ENCODE measurements around the gene IQSEC3. TPM values are rescaled to one million over a fixed set of nuclear protein-coding genes. Genes with fewer than 3 reads are reported as not detected.

IQSEC3 gene
- total and polyA plus RNA-seq, 2 of the 13 experiments (the other 11 are each of a cell fraction or from before 2014, with no cell fraction given): not detected

GRCh38 chr12:20757-21156 is 45.8 kb upstream of the IQSEC3 start (continued):
- TF ChIP-seq MBD4 (IDR thresholded peaks at IDR 0.05; ENCODE audit: borderline replicate concordance, low read length): no peak
- no peak for TF ChIP-seq SP1 (IDR thresholded peaks at IDR 0.05)
- TF ChIP-seq SP1 (CRISPR knock-in tag; IDR thresholded peaks at IDR 0.05): no peak; the same call in 1 of the 2 replicates
- TF ChIP-seq THRA (CRISPR knock-in tag; IDR thresholded peaks at IDR 0.05; ENCODE audit: borderline replicate concordance): peak; percentile 86; the same call in 1 of the 2 replicates
- TF ChIP-seq JDP2 (CRISPR knock-in tag; IDR thresholded peaks at IDR 0.05; ENCODE audit: borderline replicate concordance): no peak; the same call in 1 of the 2 replicates
- peak; percentile 62 for TF ChIP-seq ARID3A (IDR thresholded peaks at IDR 0.05; ENCODE audit: low read depth, low read length)
- peak; percentile 85; the same call in 1 of the 2 replicates for TF ChIP-seq ZNF12 (CRISPR knock-in tag; IDR thresholded peaks at IDR 0.05)
- TF ChIP-seq RORA (CRISPR knock-in tag; IDR thresholded peaks at IDR 0.05): no peak
- TF ChIP-seq KMT2A (CRISPR knock-in tag; IDR thresholded peaks at IDR 0.05): peak; percentile 63; the same call in 1 of the 2 replicates
- peak; percentile 45; the same call in 1 of the 2 replicates for TF ChIP-seq ZNF788 (CRISPR knock-in tag; IDR thresholded peaks at IDR 0.05; ENCODE audit: borderline replicate concordance)
- no peak for TF ChIP-seq ATAD3A (CRISPR knock-in tag; IDR thresholded peaks at IDR 0.05)
- no peak for TF ChIP-seq CBX2 (IDR thresholded peaks at IDR 0.05; ENCODE audit: low read depth, low read length)
- TF ChIP-seq CBX2 (CRISPR knock-in tag; IDR thresholded peaks at IDR 0.05; ENCODE audit: low read depth): no peak
- peak; percentile 93 for TF ChIP-seq SAP130 (CRISPR knock-in tag; IDR thresholded peaks at IDR 0.05; ENCODE audit: low read depth)
- no peak; the same call in 1 of the 2 replicates for TF ChIP-seq MAFF (IDR thresholded peaks at IDR 0.05; ENCODE audit: low read depth, low read length)
- TF ChIP-seq ZNF503 (CRISPR knock-in tag; IDR thresholded peaks at IDR 0.05): peak; percentile 49; the same call in 1 of the 2 replicates
- TF ChIP-seq SMAD1 (CRISPR knock-in tag; IDR thresholded peaks at IDR 0.05; ENCODE audit: borderline replicate concordance, low read depth): no peak
- TF ChIP-seq PRDM15 (CRISPR knock-in tag; IDR thresholded peaks at IDR 0.05): peak; percentile 98
- TF ChIP-seq ZNF24 (IDR thresholded peaks at IDR 0.05): 0 out of 2 replicates have a peak, but pooled peaks have one; percentile 47
- 0 out of 2 replicates have a peak, but pooled peaks have one; percentile 74 for TF ChIP-seq HOMEZ (CRISPR knock-in tag; IDR thresholded peaks at IDR 0.05; ENCODE audit: low read depth)
- TF ChIP-seq CEBPG (CRISPR knock-in tag; IDR thresholded peaks at IDR 0.05): peak; percentile 63
- TF ChIP-seq RBAK (CRISPR knock-in tag; IDR thresholded peaks at IDR 0.05): peak; percentile 64; the same call in 1 of the 2 replicates
